GM21619 (cell line): ENCODE measurements around the gene KCNK1.
"Not testable (repeated sequence)": the region's sequence is repeated elsewhere in the genome, so short reads cannot be mapped to it uniquely, and the experiment has no call there.

Experiments
- ATAC-seq: cut with Tn5 transposase; IDR thresholded peaks from one replicate; pipeline ENCODE4 v1.9.1; 2021; ENCODE audit not compliant: unreplicated experiment

The KCNK1 gene

GRCh38 chr1:233607252-233608119 is 6.4 kb upstream of the KCNK1 start:
- ATAC-seq = peak; percentile 69

DNA sequence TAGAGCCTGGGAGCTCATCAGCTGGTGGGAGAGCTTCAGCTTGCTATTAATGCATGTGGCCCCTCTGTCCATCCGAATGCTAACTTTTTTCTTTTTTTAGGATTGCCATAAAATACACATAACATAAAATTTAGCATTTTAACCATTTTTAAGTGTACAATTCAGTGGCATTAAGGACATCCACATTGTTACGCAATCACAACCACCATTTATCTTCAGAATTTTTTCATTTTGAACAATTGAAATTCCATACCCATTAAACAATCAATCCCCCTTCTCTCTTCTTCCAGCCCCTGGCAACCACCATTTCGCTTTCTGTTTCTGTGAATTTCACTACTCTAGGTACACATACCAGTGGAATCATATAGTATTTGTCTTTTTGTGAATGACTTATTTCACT is 4.9 kb upstream of the KCNK1 start:
- no peak for ATAC-seq

DNA sequence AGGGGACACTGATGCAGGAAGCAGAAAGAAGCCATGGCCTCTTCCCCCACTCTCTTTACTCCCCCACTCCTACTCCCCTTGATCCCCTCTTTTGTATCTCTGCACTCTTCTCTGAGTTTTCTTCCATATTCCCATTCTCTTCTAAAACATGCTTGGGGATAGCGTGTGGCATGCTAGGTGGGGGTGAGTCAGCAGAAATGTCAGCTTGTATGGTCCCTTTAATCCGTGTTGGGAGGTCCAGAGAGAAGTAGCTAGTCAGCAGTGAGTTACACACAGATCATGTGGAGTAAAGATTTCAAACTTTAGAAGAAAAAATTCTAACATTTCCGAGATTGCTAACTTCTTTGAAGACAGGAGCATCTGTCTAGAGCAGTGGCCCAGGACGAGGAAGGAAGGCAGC is 4.0 kb upstream of the KCNK1 start:
- no peak for ATAC-seq

- ATAC-seq = no peak
Observed at GRCh38 chr1:233610628-233611027, 3.3 kb upstream of the KCNK1 start.

DNA sequence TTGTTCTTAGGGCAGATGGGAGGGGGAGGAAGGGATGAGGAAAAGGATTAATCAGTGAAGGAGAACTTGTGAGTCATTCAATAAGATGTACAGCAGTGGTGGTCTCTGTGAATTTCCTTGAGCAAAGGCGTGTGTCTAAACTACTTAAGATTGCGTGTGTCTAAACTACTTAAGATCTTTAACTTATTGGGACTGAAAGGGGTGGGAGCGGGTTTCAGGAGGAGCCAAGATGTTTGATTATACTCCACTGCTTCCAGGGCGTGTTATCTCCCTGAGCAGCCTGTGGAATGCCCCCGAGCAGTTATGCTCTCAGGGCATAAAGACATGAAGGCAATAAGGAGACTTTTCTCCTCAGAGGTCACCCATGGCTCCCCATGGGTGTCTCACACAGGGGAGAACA is 2.5 kb upstream of the KCNK1 start:
- ATAC-seq = not testable (repeated sequence)

GRCh38 chr1:233614173-233614742 is 352 bp downstream of the KCNK1 start:
- peak; percentile 42 for ATAC-seq

DNA sequence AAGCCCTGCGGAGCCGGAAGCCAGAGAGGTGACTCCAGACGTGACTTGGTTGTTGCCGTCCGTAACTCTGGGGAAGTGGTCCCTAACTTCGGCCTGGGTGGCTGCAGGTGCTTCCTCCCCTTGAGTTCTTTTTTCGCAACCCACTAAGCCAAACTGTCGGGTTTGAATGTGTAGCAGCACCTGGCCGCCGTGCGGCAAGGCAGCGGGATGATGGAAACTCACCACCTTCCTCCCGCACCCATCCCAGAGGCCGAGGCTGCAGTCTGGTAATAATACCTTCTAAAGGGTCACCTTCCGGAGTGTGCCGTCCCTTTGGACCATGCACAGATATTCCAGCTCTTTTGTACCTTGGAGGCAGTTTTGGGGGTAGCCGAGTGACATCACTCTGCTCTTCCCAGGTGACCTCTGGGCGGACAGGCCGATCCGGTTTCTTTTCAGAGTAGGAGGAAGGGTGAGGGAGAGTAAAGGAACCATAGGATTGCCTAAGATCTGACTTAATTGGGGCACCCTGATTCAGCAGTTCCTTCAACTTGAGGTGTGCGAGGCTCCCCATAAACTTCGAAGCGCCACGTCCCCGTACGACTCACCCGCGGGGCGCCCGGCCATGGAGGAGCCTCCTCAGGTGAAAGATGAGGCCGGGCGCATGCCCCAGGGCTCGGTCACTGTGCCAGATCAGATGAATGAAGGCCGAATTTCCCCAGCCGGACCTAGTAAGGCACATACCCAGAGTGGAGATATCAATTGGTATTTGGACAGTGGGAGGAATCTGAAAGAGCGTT is 1.0 kb downstream of the KCNK1 start:
- ATAC-seq = peak; percentile 38

DNA sequence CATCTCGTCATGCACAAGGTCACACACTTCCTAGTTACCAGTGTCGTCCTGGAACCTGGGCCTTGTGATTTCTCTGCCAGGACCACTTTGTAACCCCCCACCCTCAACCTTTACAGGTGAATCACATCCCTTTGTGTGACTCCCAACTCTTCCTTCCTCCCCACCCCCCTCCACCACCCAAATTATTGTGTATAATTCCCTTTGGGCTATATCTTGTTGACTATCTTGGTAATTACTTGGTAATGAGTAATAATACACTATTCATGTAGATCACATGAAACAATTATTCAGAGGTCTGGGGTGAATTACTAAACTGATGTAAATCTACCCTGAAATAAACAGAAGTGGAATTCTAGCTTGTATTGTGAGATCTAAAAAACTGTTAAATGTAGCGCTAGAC is 1.7 kb downstream of the KCNK1 start:
- ATAC-seq = no peak

GRCh38 chr1:233617025-233617424 is 3.1 kb downstream of the KCNK1 start:
- ATAC-seq = no peak

DNA sequence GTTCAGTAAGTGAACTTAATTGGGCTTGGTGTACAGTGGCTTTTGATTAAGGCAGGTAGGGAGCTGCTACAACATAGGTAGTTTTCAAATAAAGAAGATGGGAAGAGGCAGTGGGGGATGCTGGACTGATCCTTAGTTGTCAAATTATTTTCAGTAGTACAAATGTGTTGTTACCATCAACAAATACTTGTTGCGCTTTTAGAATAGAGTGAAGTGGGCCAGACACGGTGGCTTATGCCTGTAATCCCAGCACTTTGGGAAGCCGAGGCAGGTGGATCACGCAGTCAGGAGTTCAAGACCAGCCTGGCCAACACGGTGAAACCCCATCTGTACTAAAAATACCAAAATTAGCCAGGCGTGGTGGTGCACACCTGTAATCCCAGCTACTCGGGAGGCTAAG is 5.5 kb downstream of the KCNK1 start:
- ATAC-seq = not testable (repeated sequence)

- peak; percentile 55 for ATAC-seq
Observed at GRCh38 chr1:233620065-233620464, 6.2 kb downstream of the KCNK1 start.

DNA sequence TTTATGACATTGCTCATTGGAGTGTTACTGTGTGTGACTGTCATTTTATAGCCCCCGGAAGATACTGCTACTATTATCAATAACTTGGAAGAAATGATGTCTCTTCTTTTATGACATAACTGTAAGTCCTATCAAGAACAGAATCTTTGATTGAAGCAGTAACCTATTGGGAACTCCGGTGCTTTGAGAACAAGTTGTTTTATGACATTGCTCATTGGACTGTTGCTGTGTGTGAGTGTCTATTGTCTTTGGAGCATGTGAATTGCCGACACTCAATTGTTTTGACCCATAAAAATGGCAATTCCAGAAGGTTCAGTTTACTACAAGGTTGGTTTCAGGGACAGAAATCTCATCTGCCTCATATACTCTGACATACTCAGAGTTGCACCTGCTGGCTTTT is 8.0 kb downstream of the KCNK1 start:
- ATAC-seq = no peak

DNA sequence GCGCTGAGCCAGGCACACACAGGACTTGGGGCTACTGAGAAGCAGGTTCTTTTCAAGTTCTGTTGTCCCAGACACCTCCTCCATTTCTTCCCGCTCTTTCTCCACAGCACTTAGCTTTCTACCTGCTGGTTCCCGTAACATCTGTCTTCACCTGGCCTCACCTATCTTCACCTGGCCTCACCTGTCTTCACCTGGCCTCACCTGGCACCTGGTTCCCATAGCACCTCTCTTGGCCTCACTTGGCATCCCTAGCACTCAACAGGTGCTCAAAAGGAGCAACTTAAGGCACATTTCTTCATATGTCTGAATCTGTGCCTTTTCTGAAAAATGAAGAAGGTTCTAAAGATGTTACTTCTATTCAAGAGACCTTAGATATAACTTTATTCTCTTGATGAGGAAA is 10.4 kb downstream of the KCNK1 start:
- ATAC-seq = no peak

- ATAC-seq = no peak
Observed at GRCh38 chr1:233625087-233625486, 11.2 kb downstream of the KCNK1 start.

- ATAC-seq = no peak
Observed at GRCh38 chr1:233625510-233625981, 11.6 kb downstream of the KCNK1 start.

- ATAC-seq = no peak
Observed at GRCh38 chr1:233627376-233627775, 13.5 kb downstream of the KCNK1 start.

- ATAC-seq = no peak
Observed at GRCh38 chr1:233627823-233628222, 13.9 kb downstream of the KCNK1 start.

- ATAC-seq = no peak
Observed at GRCh38 chr1:233629305-233629935, 15.5 kb downstream of the KCNK1 start.

GRCh38 chr1:233631810-233632405 is 18.0 kb downstream of the KCNK1 start:
- no peak for ATAC-seq

DNA sequence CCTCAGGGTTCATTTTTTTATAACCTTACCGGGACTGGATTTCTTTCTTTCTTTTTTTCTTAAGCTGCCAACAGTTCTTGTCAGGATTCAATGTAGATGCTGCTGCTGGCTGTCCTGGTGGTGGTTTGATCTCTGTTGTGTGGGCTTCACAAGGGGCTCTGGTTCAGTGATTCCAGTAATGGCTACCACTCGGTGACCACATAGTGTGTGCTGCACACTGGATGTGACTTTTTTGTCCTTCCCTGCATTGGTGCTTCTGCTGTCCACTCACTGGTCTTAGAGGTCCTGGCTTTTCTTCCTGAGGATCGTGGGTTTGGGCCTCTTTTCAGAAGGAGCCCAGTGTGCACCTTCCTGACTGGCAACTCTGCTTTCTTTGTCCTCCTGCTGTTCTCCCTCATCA is 18.5 kb downstream of the KCNK1 start:
- no peak for ATAC-seq
